Activated CD4-positive, CD25-positive, alpha-beta regulatory T cell treated with anti-CD3 and anti-CD28 coated beads, Interleukin-2, amount 50 U/mL, for 24 hours (primary cell): Measurements from ENCODE around the gene HPCAL1.
"Not testable (repeated sequence)": the region's sequence is repeated elsewhere in the genome, so short reads cannot be mapped to it uniquely, and the experiment has no call there.

Experiments used
- ATAC-seq, 2 donors: fragments of 150-1000 bp; cut with Tn5 transposase; one replicate each; pipeline ENCODE4 v1.10.0; 2021; ENCODE audit warnings: mild to moderate bottlenecking in 1 of 2, moderate library complexity in 1 of 2

The HPCAL1 gene

DNA sequence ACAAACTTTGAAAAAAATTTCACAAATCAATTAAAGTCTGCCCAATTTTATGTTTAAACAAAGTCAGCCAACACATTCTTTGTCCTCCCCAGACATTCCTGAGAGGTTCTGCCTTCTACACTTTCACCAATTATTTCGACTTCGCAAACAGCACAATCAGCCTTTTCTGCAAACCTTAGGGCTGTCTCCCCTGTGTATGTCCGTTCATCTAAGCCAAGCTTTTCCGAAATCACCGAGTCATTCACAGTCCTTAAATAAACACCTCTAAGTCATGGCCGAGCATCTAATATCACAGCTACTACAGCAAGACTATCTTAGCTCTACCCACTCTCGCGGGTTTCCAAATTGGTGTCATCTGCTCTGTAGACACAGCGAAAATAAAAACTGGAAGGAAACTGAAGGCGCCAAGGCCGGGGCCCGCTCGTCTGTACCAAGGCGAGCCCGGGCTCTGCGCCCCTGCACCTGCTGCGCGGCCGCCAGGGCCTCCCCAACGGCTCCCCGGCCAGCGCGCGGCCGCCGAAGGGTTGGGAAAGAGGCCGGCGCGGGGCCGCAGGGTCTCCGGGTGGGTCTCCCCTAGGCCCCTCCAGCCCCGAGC, 144.7 kb downstream of the HPCAL1 start:
- ATAC-seq = peak; percentile 7 to 11

DNA sequence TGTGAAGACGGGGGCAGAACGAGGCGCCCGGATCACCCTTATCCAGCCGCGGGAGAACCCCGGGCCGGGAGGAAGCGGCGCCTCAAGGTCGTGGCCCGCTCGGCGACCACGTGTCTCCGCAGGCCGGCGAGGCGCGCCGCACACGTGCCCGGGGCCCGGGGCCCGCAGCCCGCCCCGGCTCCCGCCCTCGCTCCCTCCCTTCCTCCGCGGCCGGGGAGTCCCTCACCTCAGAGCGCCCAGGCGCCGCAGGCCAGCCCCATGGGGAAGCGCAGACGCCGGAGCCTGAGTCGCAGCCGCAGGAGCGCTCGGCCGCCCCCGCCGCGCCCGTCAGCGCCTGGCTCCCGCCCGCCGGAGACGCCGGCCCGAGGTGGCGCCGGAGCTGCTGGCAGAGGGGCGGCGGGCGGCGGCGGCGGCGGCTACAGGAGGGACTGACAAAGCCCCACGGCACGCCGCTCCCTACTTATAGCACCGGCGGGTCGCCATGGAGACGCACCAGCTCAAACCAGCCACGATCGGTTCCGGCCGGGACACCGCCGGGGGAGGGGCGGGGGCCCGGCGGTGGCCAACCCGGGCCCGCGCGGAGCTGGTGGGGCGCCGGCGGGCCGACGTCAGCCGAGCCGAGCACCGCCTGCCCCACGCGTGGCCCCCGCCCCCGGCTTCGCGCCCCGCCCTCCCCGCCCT, 145.3 kb downstream of the HPCAL1 start, which contains the start of gene ODC1:
TSS of gene ODC1 (minus strand) at position 433 of the 681 bp plus-strand sequence. CDS start 3,295 bp downstream, outside the sequence.
- peak; percentile 84 to 88 for ATAC-seq

- peak; percentile 58 to 63 for ATAC-seq
These were observed 146.1 kb downstream of the HPCAL1 start for GRCh38 chr2:10448576-10449485.

GRCh38 chr2:10449486-10449831, 146.8 kb downstream of the HPCAL1 start:
- ATAC-seq = no peak

GRCh38 chr2:10449838-10450691, 147.4 kb downstream of the HPCAL1 start:
- no peak for ATAC-seq

- ATAC-seq = no peak
These were observed 149.1 kb downstream of the HPCAL1 start for GRCh38 chr2:10451819-10452218.

GRCh38 chr2:10452312-10452711, 149.6 kb downstream of the HPCAL1 start:
- ATAC-seq = no peak

- ATAC-seq = no peak
These were observed 150.5 kb downstream of the HPCAL1 start for GRCh38 chr2:10452956-10453904.

DNA sequence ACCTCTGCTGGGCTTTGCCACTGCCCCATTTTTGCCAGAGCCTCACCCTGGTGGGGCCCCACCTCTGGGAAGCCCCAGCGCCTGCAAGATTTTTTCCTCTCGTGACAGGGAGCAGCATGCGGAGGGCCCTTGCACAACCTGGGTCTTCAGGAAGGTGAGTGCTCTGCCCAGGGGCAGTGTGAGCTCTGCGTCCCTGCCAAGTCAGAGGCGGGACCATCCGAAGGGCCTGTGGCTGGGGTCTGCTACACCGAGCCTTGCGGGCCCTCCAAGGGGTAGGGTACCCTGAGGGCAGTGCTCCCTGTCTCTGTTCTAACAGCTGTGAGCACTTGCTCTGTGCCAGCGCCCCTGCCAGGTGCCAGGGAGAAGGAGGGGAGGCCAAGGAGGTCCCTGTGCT, 151.2 kb downstream of the HPCAL1 start:
- ATAC-seq = no peak

- no peak for ATAC-seq
These were observed 151.8 kb downstream of the HPCAL1 start for GRCh38 chr2:10454505-10454904.

DNA sequence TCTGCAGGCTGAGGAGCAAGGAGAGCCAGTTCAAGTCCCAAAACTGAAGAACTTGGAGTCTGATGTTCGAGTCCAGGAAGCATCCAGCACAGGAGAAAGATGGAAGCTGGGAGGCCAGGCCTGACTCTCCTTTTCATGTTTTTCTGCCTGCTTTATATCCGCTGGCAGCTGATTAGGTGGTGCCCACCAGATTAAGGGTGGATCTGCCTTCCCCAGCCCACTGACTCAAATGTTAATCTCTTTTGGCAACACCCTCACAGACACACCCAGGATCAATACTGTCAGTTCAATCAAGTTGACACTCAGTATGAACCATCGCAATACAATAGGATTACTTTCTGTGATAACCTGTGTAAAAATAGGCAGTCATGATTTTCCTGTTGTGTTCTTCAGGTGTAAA, 154.5 kb downstream of the HPCAL1 start:
- ATAC-seq = not testable (repeated sequence)

DNA sequence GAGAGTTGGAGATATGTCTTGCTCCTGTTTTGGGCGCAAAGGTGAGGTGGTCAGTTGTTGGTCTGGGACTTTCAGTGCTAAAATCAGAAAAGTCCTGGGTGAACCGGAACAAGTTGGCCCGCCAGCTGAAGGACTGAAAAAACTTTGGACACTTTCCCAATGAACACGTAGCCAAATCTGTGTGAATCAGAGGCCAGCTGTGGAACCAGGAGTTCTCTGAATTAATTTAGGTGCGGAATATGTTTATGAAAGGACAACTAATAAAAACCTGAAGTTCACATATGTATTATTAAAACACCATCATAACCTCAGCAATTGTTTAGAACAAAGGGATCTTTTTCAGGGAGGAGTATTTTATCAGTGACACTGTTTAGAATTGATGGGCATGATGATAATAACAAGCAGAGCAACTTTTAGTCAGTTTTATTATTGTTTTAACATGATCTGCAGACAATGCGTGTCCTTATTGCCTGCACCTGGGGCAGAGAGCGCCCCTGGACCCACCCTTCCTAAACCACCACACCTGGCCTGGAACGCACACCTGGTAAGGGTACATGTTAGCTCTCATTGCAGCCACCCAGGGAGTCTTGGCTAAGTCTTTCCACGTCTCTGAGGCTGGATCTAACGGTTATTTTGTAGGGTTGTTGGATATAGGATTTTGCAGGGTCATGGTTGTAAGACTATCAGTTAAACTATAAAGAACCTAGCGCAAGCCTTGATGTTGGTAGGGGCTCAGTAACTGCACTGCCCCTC, 155.3 kb downstream of the HPCAL1 start:
- no peak for ATAC-seq

DNA sequence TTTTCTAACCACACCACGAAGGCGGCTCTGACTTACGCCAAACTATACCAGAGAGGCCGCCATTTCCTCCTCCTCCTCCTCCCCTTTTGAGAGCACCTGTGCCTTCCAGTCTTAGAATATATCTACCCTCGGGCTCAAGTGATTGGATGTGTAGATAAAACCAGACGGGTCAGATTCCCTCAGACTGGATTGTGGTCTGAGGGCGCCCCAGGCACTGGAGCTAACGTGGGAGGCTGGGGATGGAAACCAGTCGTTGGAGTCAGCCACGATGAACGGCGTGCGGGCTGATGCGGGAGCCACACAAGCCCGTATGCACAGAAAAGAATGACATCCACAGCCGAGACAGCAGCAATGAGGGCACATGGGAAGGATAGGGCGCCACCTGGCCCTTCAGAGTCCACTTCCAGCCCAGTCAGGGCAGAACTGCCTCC, 157.7 kb downstream of the HPCAL1 start:
- ATAC-seq = no peak

DNA sequence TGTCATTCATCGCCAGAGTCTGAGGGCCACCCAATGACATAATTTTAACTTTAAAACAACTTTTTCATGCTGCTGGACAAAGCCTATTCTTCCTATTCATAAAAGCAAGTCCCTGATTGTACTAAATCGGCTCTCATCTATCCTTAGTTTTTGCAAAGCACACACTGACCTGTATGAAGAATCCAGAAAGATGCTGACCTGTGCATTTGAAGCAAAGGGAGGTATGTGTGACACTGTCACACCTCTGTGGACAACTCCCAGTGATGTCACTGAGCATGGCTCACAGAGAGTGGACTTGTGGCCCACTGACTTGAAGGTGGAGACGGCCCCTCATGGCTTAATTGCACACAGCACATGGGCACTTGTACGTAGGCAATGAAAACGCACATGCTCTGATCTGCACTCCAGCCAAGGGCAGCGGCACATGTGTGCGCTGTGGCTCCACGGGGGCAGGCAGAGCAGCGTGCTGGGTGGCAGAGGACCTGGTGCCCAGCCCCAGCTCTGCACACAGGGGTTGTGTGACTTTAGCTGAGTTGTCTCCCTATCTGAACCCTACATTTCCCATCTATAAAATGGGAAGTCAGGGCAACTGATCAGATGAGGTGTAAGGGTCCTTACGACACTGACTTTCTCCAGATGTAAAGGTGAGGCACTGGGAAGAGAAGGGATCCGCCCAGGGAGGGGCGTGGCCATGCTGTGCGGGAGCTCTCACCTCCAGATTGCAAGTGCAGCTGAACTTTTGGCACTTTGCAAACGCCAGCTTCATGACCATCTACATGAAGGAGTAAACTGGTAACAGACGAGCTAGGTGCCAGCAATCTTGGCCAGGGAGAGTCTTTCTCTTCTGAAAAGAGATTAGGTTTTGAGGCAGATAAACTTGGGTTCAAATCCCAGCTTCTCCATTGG, 159.7 kb downstream of the HPCAL1 start:
- no peak for ATAC-seq

- ATAC-seq = no peak
These were observed 163.2 kb downstream of the HPCAL1 start for GRCh38 chr2:10465910-10466309.

DNA sequence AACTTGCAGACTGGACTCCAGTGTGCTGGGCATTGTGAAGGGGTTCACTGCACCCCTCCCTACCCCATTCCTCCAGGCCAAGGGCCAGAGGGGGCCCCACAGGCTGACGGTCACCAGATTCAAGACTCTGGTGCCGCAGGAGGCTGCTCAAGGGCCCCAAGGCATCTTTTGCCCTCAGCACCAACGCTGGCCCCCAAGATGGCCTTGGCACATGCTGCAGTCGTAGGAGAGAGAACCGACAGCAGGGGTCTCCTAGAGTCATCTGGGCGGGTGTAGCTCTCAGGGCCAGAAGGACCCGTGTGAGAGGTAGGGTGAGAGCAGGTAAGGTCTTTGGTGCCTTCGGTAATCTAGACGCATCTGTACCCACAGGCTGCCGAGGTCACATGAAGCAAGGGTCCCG, 164.1 kb downstream of the HPCAL1 start:
- ATAC-seq = no peak

DNA sequence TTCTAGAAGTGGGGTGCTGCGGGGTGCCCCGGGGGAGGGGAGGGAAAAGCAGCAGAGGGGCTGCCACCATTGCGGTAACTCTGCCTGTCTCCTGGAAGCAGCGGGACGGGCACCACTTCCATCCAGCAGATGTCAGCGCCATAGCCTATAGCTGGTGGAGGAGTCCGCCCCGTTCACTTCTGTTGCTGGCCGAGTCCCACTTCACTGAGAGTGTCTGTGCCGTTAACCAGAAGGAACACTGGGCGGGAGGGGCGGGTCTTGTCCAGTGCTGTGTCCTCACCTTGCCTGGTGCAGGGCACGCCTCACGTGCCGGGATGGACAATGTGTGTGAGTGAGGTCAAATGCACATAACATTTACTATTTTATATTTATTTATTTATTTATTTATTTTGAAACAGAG, 164.7 kb downstream of the HPCAL1 start:
- ATAC-seq = no peak

DNA sequence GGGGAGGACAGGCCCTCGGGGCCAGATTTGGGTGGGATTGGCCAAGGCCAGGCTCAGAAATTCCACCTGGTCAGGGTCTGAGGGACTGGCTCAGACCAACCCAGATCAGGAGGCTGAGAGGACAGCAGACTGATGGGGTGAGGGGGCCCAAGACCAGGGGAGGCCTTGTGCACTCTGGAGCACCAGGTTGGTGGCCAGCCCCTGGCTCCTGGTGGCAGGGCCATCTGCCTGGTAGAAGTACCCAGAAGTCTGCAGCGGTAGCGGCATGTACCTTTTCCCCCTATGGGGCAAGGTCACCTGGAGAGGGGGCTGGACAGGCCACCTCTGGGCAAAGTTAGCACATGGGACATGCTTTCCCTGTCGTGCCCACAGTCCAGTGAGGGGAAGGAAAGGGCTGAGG, 166.6 kb downstream of the HPCAL1 start:
- no peak for ATAC-seq

GRCh38 chr2:10469955-10470608, 167.4 kb downstream of the HPCAL1 start:
- no peak for ATAC-seq
